Colonic mucosa (tissue), 4 donors: ENCODE data around the gene ZFYVE9. TPM values are rescaled to one million over a fixed set of nuclear protein-coding genes. Genes with fewer than 3 reads are reported as not detected.
"Not testable (repeated sequence)": the region's sequence is repeated elsewhere in the genome, so short reads cannot be mapped to it uniquely, and the experiment has no call there.

ENCODE experiments used
- DNase-seq: peaks from one replicate; pipeline ENCODE4 v3.0.0-alpha.2; 2020
- H3K27ac ChIP-seq: fragments of 200-600 bp; one replicate; pipeline ENCODE4 v1.8.0; 2021
- H3K27me3 ChIP-seq: fragments of 200-600 bp; one replicate; pipeline ENCODE4 v1.8.0; 2021
- H3K36me3 ChIP-seq: fragments of 200-600 bp; one replicate; pipeline ENCODE4 v1.8.0; 2021
- H3K4me1 ChIP-seq: fragments of 200-600 bp; one replicate; pipeline ENCODE4 v1.8.0; 2021; ENCODE audit warnings: mild to moderate bottlenecking
- H3K4me3 ChIP-seq: fragments of 200-600 bp; one replicate; pipeline ENCODE4 v1.8.0; 2021
- H3K9ac ChIP-seq, 2 donors: one replicate each; pipeline ENCODE4 v1.7.0; 2013; ENCODE audit warnings: control low read depth in 2 of 2, low read depth in 2 of 2, low read length in 2 of 2
- H3K9me3 ChIP-seq: fragments of 200-600 bp; one replicate; pipeline ENCODE4 v1.8.0; 2021
- intact Hi-C: fragments of 100-400 bp; cut with DNase I; formaldehyde crosslinking; loops from one replicate; pipeline ENCODE4 v1.14.1; 2022
- total RNA-seq, 2 donors: library from RNA; stranded (reverse); fragmentation: NEBNext Ultra II Directional in 1 of 2; extraction: Animal tissue kit (Norgen Biotek cat#: 25700) in 1 of 2; gene quantifications; one replicate each; pipeline ENCODE4 v1.2.1, GENCODE V29; 2021
- TF ChIP-seq, protein P1 (sequence below): fragments of 200-600 bp; IDR thresholded peaks from one replicate; pipeline ENCODE4 v1.8.0; 2022; ENCODE audit warnings: antibody characterized with exemption, mild to moderate bottlenecking
- donor health status: healthy.
- donor health status: DM: no; HTN: no; CAD: no.
- donor health status: DM: no; HTN: no; CAD: no.

ZFYVE9 gene
- total RNA-seq, 2 donors from 2014 or later = 13.1 to 18.9 TPM

DNA sequence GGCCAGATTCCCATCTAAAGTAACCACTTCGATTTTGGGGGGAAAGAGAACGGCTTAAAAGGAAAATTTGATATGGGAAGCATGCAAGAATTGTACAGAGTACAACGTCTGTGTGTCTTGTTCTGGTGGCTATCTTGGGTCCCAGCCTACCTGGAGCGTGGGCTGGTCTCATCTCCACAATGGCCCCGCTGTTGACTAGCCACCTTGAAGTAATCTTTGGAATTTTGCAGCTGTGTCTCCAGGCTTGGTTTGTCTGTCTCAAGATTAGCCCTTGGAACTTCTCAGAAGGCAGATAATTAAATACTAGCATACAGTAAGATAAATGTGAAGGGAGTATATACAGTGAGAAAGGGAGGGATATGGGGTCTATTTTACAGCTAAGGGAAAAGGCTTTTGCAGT is 225.4 kb downstream of the ZFYVE9 start:
- Histone ChIP-seq H3K9ac (no peak overlapping the region), H3K4me1 (peaks cover 3% of the 10 kb centered on the region), H3K9me3 (no peaks in the 10 kb centered on the region), H3K27me3 (no peaks in the 10 kb centered on the region), H3K36me3 (peaks cover 4% of the 10 kb centered on the region), H3K4me3 (no peak overlapping the region), H3K27ac (no peak overlapping the region)
- DNase-seq = no peak
- intact Hi-C loops = no loop called here
- TF ChIP-seq, protein P1, sequence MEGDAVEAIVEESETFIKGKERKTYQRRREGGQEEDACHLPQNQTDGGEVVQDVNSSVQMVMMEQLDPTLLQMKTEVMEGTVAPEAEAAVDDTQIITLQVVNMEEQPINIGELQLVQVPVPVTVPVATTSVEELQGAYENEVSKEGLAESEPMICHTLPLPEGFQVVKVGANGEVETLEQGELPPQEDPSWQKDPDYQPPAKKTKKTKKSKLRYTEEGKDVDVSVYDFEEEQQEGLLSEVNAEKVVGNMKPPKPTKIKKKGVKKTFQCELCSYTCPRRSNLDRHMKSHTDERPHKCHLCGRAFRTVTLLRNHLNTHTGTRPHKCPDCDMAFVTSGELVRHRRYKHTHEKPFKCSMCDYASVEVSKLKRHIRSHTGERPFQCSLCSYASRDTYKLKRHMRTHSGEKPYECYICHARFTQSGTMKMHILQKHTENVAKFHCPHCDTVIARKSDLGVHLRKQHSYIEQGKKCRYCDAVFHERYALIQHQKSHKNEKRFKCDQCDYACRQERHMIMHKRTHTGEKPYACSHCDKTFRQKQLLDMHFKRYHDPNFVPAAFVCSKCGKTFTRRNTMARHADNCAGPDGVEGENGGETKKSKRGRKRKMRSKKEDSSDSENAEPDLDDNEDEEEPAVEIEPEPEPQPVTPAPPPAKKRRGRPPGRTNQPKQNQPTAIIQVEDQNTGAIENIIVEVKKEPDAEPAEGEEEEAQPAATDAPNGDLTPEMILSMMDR = no peak

DNA sequence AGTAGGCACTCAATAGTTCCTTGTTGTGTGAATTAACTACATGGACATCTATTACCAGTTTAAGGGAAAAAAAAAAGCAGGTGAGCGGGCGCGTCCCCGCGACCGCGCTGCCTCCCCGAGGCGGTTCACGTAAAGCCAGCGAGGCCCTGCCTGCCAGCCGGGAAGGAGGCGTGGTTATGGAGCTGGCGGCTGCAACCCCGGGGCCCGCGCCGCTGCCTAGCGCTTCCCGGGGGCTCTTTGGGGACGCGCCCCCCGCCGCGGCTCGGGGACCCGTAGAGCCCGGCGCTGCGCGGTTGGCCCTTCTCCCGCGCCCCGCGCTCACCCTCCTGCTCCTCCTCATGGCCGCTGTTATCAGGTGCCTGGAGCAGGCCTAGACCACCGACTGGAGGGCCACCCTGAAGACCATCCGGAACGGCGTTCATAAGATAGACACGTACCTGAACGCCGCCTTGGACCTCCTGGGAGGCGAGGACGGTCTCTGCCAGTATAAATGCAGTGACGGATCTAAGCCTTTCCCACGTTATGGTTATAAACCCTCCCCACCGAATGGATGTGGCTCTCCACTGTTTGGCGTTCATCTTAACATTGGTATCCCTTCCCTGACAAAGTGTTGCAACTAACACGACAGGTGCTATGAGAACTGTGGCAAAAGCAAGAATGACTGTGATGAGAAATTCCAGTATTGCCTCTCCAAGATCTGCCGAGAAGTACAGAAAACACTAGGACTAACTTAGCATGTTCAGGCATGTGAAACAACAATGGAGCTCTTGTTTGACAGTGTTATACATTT is 226.7 kb downstream of the ZFYVE9 start:
- intact Hi-C loops = no loop called here
- no peaks in the 10 kb centered on the region for H3K27me3 ChIP-seq
- H3K9ac ChIP-seq = peak overlapping the region; percentile 66 to 68
- no peaks in the 10 kb centered on the region for H3K9me3 ChIP-seq
- DNase-seq = peak; percentile 73
- H3K36me3 ChIP-seq = no peaks in the 10 kb centered on the region
- peaks cover 3% of the 10 kb centered on the region for H3K4me1 ChIP-seq
- TF ChIP-seq, protein P1 = no peak
- H3K27ac ChIP-seq = no peak overlapping the region
- peak overlapping the region; percentile 48 for H3K4me3 ChIP-seq

DNA sequence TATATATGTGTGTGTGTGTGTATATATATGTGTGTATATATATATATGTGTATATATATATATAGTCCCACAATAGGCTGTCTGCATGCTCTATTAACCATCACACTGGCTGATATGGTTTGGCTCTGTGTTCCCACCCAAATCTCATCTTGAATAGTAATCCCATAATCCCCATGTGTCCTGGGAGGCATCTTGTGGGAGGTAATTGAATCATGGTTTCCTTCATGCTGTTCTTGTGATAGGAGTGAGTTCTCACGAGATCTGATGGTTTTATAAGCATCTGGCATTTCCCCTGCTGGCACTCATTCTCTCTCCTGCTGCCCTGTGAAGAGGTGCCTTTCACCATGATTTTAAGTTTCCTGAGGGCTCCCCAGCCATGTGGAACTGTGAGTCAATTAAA is 228.0 kb downstream of the ZFYVE9 start:
- H3K36me3 ChIP-seq, H3K4me1 ChIP-seq, H3K9me3 ChIP-seq, H3K4me3 ChIP-seq, H3K27ac ChIP-seq, H3K27me3 ChIP-seq, H3K9ac ChIP-seq, intact Hi-C loops, DNase-seq: not testable (repeated sequence)

DNA sequence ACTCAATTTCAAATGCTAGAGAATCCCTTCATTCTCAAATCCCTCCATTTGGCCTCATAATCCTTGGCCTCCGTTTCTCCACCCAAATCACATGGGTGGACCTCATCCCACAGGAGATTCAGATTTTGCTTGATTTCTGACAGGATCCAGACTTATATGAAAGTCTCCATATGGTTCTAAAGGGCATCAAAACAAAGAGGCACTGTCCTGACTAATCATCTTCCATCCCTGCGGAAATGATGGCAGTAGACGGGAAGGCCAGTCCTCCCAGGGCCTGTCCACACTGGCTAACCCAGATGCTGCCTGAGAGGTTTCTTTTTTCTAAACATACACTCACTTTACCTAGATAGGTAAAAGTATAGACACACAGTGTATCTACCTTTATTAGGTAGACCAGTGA is 243.5 kb downstream of the ZFYVE9 start:
- Histone ChIP-seq H3K4me1 (no peaks in the 10 kb centered on the region), H3K9me3 (no peaks in the 10 kb centered on the region), H3K36me3 (no peaks in the 10 kb centered on the region), H3K27me3 (no peaks in the 10 kb centered on the region), H3K4me3 (no peak overlapping the region), H3K9ac (no peak overlapping the region), H3K27ac (no peak overlapping the region)
- intact Hi-C loops = no loop called here
- no peak for DNase-seq
- TF ChIP-seq, protein P1 = no peak

DNA sequence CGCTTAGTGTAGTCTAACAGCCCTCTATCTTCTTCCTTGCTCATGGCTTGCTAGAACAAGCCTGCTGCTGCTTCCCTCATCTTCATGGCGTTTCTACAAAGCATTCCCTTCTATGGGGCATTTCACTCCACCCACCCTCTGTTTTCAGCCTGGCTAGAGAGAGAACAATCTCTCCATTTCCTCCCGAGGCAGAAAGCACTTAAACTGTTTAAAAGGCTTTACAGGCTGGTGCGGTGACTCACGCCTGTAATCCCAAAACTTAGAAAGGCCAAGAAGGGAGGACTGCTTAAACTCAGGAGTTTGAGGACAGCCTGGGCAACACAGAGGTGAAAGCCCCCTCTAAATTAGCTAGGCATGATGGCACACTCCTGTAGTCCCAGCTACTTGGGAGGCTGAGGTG is 244.6 kb downstream of the ZFYVE9 start:
- Histone ChIP-seq H3K4me3 (no peak overlapping the region), H3K36me3 (no peaks in the 10 kb centered on the region), H3K4me1 (no peaks in the 10 kb centered on the region), H3K9ac (no peak overlapping the region), H3K27me3 (no peaks in the 10 kb centered on the region), H3K27ac (no peak overlapping the region), H3K9me3 (no peaks in the 10 kb centered on the region)
- intact Hi-C loops = no loop called here
- TF ChIP-seq, protein P1 = no peak
- no peak for DNase-seq

DNA sequence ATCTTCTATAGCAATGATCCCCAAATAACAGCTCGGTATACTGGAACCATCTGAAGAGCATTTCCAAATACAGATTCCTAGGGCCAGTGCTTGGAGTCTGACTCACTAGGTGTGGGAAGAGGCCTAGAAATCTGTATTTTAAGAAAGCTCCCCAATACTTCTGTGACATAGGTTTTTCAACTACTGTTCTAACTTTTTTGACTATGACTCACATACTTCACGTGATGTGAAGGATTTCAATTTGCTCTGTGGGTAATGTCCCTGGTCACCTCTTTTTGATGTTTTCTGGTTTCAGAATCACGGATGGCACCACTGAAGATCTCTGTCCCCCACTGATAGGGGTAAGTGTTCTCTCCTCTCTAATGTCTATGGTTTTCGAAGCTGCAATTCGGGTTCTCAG is 251.3 kb downstream of the ZFYVE9 start:
- H3K9me3 ChIP-seq = no peaks in the 10 kb centered on the region
- intact Hi-C loops = no loop called here
- no peaks in the 10 kb centered on the region for H3K27me3 ChIP-seq
- H3K27ac ChIP-seq = no peak overlapping the region
- H3K9ac ChIP-seq = no peak overlapping the region
- no peaks in the 10 kb centered on the region for H3K4me1 ChIP-seq
- H3K4me3 ChIP-seq = no peak overlapping the region
- TF ChIP-seq, protein P1 = no peak
- DNase-seq = no peak
- H3K36me3 ChIP-seq = no peaks in the 10 kb centered on the region
